Measurements from ENCODE around the gene GAS1. TPM values are rescaled to one million over a fixed set of nuclear protein-coding genes. Genes with fewer than 3 reads are reported as not detected.

Gene GAS1
- total RNA-seq, 1 experiment from 2014 or later: 0.07 TPM

- no peaks in the 10 kb centered on the region for H3K9me3 ChIP-seq (ENCODE audit: control insufficient read depth in 1 of 2, insufficient read depth in 1 of 2, low read depth in 1 of 2, low read length in 2 of 2)
- intact Hi-C loops (cut with micrococcal nuclease): no loop called here
- no peak overlapping the region for H3K9ac ChIP-seq (ENCODE audit: low read length)
- CTCF ChIA-PET: no interaction called here
- DNase-seq (ENCODE audit: low read depth, low spot score) (no peak), ATAC-seq (no peak)
- no peak overlapping the region for H3K4me2 ChIP-seq (ENCODE audit: low read length)
- H3K27ac ChIP-seq (ENCODE audit: low read depth, low read length): no peak overlapping the region
- no peak for TF ChIP-seq SIN3A (IDR thresholded peaks at IDR 0.05; ENCODE audit: low read depth)
- no peak for TF ChIP-seq EZH2phosphoT487 (IDR thresholded peaks at IDR 0.05; ENCODE audit: borderline replicate concordance)
- no peak for TF ChIP-seq JUND (IDR thresholded peaks at IDR 0.05)
- no peak for TF ChIP-seq MAX (IDR thresholded peaks at IDR 0.05)
- no peak for TF ChIP-seq ZNF274 (IDR thresholded peaks at IDR 0.05; ENCODE audit: low read depth, low read length)
- TF ChIP-seq ELF1 (IDR thresholded peaks at IDR 0.05; ENCODE audit: borderline replicate concordance, low read depth): no peak
- TF ChIP-seq REST (IDR thresholded peaks at IDR 0.05; ENCODE audit: low read depth): no peak
- TF ChIP-seq YY1 (IDR thresholded peaks at IDR 0.05; ENCODE audit: extremely low read depth, insufficient replicate concordance, low read depth, low read length): no peak
- no peak for TF ChIP-seq EZH2 (IDR thresholded peaks at IDR 0.05)
- no peak for TF ChIP-seq EGR1 (IDR thresholded peaks at IDR 0.05; ENCODE audit: low read depth)
- TF ChIP-seq CBX3 (IDR thresholded peaks at IDR 0.05; ENCODE audit: low read depth): no peak
- no peak for TF ChIP-seq POLR2AphosphoS5 (IDR thresholded peaks at IDR 0.05; ENCODE audit: low read depth, low read length)
- no peak overlapping the region for H2AFZ ChIP-seq (ENCODE audit: low read depth, low read length, poor library complexity, severe bottlenecking)
- peaks cover 58% of the 10 kb centered on the region for H3K27me3 ChIP-seq (ENCODE audit: insufficient read depth, low read length)
- RAD21 ChIA-PET (ENCODE audit: low non-redundant PET in 1 of 2, low total read pairs in 2 of 2, uncharacterized antibody in 2 of 2, unreplicated experiment in 2 of 2): no interaction called here
- no peak overlapping the region for H3K4me3 ChIP-seq (replicated peaks in 1 of 2; ENCODE audit: low read depth in 1 of 2, low read length in 2 of 2)
- no peaks in the 10 kb centered on the region for H3K9me2 ChIP-seq (ENCODE audit: insufficient read depth)
- BruUV-seq (replicated peaks): no TSS peak
- H3K79me2 ChIP-seq (ENCODE audit: insufficient read depth, low read length): no peaks in the 10 kb centered on the region
- POLR2A ChIA-PET: no interaction called here
- H3K36me3 ChIP-seq (ENCODE audit: control insufficient read depth in 1 of 2, insufficient read depth in 2 of 2, low read length in 2 of 2): no peaks in the 10 kb centered on the region
- H4K20me1 ChIP-seq (ENCODE audit: insufficient read depth): no peaks in the 10 kb centered on the region; the same call in 1 of the 2 replicates
- H3K4me1 ChIP-seq (ENCODE audit: control insufficient read depth in 1 of 2, insufficient read depth in 2 of 2, low read length in 2 of 2): no peaks in the 10 kb centered on the region
Measured at GRCh38 chr9:86939321-86939720, 8.0 kb downstream of the GAS1 start.

Measured in HCT116 (cell line).